Measurements from ENCODE around the gene PTPN1.

PTPN1 gene

GRCh38 chr20:50514750-50515149, 4.6 kb downstream of the PTPN1 start:
- no peak for DNase-seq

- no peak for DNase-seq
These were observed 5.4 kb downstream of the PTPN1 start for GRCh38 chr20:50515471-50516106.

- no peak for DNase-seq
These were observed 6.2 kb downstream of the PTPN1 start for GRCh38 chr20:50516180-50516934.

GRCh38 chr20:50516935-50517816, 7.0 kb downstream of the PTPN1 start:
- DNase-seq: no peak

- DNase-seq: no peak
These were observed 7.6 kb downstream of the PTPN1 start for GRCh38 chr20:50517817-50518154.

- DNase-seq: no peak
These were observed 8.1 kb downstream of the PTPN1 start for GRCh38 chr20:50518270-50518721.

- no peak for DNase-seq
These were observed 9.0 kb downstream of the PTPN1 start for GRCh38 chr20:50519036-50519762.

- no peak for DNase-seq
These were observed 10.2 kb downstream of the PTPN1 start for GRCh38 chr20:50520222-50520880.

GRCh38 chr20:50521221-50522052, 11.3 kb downstream of the PTPN1 start:
- DNase-seq: peak; percentile 2

- DNase-seq: no peak
These were observed 12.0 kb downstream of the PTPN1 start for GRCh38 chr20:50522053-50522674.

GRCh38 chr20:50523552-50524167, 13.5 kb downstream of the PTPN1 start:
- no peak for DNase-seq

GRCh38 chr20:50525681-50526080, 15.5 kb downstream of the PTPN1 start:
- DNase-seq: no peak

GRCh38 chr20:50526403-50526989, 16.3 kb downstream of the PTPN1 start:
- no peak for DNase-seq

- DNase-seq: no peak
These were observed 17.0 kb downstream of the PTPN1 start for GRCh38 chr20:50527068-50527605.

GRCh38 chr20:50528129-50528528, 17.9 kb downstream of the PTPN1 start:
- DNase-seq: no peak

- no peak for DNase-seq
These were observed 18.7 kb downstream of the PTPN1 start for GRCh38 chr20:50528804-50529351.

- DNase-seq: no peak
These were observed 22.0 kb downstream of the PTPN1 start for GRCh38 chr20:50532221-50532620.

- no peak for DNase-seq
These were observed 22.9 kb downstream of the PTPN1 start for GRCh38 chr20:50533061-50533460.

GRCh38 chr20:50533464-50533863, 23.3 kb downstream of the PTPN1 start:
- no peak for DNase-seq

All from NCI-H69 (cell line).